Myocyte (in vitro differentiated cells): ENCODE results near the gene ESR2. TPM values are rescaled to one million over a fixed set of nuclear protein-coding genes. Genes with fewer than 3 reads are reported as not detected.
"Not testable (repeated sequence)": the region's sequence is repeated elsewhere in the genome, so short reads cannot be mapped to it uniquely, and the experiment has no call there.

Experiments
- DNase-seq: peaks from one replicate; pipeline ENCODE4 v3.0.0-alpha.2; 2012; ENCODE audit warnings: low read depth
- polyA plus RNA-seq: library from polyadenylated mRNA; unstranded; fragments of >200 nt; gene quantifications from one replicate; pipeline ENCODE4 v1.2.1, GENCODE V29; 2012; ENCODE audit warnings: missing spikeins
- total RNA-seq: library from RNA; depleted of rRNA; stranded (reverse); fragments of >200 nt; gene quantifications from 2 replicates; pipeline ENCODE4 v1.2.3, GENCODE V29; 2014

Gene ESR2
- total RNA-seq = 0.16 and 0.43 TPM in 2 replicates
- 0.01 TPM for polyA plus RNA-seq

DNA sequence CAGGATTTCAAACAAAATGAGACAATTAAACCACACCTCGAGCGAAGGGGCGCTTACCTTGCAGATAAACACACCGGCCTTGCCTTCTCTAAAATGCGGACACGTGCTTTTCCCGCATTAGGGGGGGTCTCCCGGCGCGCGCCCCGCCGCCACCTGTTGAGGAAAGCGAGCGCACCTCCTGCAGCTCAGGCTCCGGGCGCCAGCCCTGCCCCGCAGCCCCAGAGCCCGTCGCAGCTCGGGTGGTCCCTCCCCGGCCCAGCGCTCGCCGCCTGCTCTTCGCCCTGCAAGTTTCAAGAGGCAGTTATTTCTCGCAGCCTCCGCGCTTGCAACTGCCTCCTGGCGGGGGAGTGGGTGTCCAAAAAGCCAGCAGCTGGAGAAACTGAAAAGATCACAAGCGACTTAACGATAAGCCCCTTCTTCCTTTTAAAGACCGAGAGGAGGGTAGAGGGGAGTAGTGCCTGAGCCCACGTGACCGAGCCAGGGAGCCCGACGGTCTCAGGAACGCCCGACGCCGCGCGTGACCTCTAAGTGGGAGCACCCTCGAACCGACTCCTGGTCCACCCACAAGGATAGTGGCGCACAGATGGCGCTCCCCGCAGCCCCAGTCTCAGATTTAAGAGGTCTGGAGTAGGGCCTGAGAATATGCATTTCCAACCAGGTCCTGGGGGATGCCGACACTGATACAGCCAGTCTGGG is at the start of gene ESR2:
ESR2 (minus strand) TSS at position 396 of the 696 bp plus-strand sequence. CDS start 11,386 bp downstream, outside the sequence.
- DNase-seq = peak; percentile 23

DNA sequence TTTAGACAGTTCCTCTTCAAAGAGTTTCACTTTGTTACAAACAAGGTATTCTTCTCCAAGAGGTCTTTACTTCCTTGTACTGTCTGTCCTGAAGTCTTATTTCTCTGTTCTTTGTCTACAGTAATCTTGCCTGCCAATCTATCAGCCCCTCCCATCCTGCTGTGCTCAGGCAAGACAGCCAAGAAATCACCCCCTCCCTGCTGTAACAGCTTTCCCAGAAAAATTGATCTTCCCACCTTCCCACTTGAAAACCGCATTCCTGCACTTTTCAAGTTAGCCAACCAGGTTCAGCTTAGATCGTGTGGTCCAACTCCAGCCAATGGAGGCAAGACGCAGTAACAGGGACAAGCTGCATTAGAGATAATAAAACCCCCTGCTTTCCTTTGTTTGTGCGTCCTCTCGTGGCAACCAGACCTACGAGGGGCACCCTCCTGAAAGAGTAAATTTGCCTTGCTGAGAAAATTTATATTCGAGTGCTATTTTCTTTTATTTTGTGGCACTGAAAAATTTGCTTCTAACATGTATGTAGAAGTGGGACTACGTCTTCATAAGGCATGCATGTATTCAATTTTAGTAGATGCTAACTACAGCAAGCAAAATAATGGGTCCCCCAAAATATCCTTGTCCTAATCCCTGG is 46.5 kb upstream of the ESR2 start:
- DNase-seq = no peak

DNA sequence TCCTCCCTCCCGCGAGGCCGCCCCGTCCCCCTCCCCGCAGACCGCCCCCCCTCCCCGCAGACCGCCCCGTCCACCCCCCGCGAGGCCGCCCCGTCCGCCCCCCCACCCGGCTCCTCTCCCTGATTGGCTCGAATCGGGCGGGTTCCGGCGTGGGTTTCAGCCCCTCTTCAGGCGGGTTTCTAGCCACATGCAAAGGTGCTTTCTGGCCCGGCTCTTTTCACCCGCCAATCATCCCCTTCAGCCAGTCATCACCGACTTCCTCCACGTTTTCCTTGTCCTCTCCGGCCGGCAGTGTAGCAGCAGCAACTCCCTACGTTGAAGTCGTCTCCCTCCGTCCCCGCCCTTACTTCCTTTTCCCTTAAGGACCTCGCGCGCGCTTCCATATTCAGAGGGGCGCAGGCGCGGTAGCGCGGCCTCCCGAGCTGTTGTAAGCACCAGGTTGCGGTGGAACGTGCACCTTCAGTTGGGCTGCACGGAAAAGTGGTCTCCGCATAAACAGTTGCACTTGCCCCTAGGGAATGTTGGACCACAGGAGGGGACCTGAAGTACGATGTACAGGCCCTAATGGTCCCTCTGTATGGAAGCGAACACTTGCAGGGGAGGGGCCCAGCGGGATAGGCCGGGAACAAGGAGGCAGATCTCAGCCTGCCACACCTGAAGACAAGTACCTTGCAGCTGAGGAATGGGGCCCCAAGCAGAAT is 44.6 kb upstream of the ESR2 start:
- DNase-seq = peak; percentile 97

DNA sequence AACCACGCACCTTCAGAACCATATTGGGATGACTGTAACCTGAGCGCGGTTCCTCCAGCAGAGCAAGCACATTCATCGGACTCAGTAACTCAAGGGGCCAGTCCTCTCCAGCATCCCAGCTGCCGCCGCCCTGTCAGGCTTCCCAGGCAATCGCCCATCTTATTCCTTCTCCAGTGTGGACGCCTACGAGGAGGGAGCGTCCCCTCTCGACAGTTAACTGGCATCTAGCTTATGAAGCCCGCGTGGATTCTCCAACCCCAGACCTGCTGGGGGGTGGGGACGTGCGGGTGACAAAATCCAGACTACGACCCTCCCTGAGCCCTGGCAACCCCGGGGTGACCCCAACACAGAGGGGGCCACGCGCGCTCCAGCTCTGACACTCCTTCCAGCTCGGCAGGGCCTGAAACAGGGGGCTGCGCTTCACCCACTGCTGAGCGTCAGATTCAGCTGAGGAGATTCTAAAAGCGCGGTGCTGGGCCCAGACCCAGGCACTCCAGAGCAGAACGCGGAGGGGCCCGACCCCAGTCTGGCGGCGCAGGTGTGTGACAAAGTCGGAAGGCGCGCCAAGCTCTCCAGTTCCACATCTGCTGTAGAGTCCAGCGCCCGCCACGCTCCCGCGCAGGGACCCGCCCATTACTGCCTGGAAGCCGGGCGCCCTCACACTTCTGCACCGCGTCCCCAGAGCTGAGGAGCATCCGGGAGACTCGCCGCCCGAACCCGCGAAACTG is 43.9 kb upstream of the ESR2 start:
- DNase-seq = peak; percentile 71

DNA sequence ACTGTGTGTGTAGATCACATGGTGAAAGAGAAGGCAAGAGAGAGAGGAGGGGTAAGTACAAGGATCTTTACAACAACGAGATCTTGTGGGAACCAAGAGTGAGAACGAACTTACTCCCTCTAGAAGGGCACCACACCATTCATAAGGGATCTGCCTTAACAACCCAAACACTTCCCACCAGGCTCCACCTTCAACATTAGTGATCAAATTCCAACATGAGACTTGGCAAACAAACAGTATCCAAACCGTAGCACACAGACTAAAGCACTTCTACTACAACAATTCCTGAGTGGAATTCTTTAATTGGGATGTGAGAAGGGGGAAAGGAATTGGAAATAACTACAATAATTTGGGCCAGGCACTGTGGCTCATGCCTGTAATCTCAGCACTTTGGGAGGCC is 35.0 kb upstream of the ESR2 start:
- no peak for DNase-seq

DNA sequence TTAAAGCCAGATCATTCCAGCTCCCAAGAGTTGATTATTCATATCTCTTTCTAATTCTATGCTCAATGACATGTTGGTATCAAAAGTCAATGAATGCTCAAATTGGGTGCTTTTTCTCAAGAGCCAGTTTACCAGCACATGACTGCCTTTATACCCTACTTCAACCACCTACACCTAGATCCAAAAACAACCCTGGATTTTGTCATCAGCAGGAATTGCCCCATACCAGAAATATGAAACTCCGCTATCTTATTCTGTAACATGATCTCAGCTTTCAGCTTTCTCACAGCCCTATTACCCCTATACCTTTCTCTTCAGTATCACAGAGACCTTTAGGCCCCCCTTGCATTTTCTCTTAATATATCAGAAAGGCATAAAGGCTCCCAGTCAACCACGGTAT is 32.3 kb upstream of the ESR2 start:
- no peak for DNase-seq

DNA sequence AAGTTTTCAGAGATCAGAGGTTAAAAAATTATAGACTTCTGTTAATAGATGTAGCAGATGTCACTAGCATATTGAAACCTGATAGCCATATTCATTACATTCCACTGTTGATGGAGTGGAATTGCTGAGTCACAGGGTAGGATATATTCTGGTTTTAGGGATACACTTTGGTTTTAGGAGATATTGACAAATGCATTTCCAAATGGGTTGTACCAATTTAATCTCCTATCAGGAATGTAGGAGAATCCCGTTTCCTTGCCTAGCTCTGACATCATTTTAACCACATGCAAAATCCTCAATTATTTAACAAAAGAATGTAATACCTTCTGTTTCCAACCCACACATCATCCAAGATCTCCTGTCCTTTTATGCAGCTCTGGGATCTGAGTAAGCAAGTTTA is 30.7 kb upstream of the ESR2 start:
- DNase-seq = peak; percentile 58

DNA sequence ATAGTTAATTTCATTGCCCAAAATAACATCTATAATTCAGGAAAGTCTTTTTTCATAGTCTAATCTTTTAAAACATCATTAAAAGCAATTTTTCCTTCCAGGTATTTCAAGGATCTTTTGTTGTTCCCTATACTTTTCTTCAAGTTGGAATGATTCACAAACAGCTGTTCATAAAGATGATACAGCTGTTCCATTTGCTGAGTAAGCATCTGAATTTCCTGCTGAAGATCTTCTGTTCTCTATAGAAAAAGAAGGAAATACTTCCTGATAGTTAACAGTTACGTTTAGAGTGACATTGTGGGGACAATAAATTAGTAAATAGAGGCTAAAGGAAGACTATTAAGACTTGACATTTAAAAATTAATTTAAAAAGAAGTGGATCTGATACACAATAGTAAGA is 30.3 kb upstream of the ESR2 start:
- peak; percentile 42 for DNase-seq

DNA sequence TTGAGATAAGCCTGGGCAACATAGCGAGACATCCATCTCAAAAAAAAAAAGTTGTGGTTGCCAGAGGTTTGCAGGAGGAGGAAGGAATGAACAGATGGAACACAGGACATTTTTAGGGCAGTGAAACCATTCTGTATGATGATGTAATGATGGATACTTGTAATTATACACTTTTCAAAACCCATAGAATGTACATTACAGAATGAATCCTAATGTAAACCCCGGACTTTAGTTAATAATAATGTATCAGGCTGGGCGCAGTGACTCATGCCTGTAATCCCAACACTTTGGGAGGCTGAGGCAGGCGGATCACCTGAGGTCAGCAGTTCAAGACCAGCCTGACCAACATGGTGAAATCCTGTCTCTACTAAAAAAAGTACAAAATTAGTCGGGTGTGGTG is 26.2 kb upstream of the ESR2 start:
- not testable (repeated sequence) for DNase-seq

DNA sequence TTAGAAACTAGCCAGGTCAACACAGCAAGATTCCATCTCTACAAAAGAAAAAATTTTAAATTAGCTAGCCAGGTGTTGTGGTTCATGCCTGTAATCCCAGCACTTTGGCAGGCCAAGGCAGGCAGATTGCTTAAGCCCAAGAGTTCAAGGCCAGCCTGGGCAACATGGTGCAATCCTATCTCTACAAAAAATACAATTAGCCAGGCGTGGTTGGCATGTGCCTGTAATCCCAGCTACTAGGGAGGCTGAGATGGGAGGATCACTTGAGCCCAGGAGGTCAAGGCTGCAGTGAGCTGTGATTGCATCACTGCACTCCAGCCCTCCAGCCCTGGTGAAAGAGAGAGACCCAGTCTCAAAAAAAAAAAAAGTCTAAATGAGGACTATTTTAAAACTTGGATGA is 24.5 kb upstream of the ESR2 start:
- DNase-seq = not testable (repeated sequence)

DNA sequence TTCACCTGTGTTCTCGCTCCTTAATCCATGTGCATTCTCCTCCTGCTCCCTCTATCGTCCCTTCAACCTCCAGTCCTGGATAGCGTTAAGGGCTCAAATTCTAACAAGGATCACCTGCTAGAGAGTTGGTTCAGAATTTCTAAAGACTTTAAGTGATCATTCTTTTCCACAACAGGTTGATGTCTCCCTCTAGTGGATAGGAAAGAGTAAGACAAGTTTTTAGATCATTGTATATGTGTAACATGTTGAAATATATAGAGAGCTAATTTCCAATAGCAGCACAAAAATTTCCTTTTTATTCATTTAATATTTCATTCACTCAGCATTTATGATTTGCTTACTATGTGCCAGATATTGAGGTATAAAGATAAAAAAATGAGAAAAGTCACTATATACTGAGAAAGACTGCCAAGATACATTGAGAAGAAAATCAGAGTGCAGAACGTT is 9.3 kb upstream of the ESR2 start:
- DNase-seq = peak; percentile 68

DNA sequence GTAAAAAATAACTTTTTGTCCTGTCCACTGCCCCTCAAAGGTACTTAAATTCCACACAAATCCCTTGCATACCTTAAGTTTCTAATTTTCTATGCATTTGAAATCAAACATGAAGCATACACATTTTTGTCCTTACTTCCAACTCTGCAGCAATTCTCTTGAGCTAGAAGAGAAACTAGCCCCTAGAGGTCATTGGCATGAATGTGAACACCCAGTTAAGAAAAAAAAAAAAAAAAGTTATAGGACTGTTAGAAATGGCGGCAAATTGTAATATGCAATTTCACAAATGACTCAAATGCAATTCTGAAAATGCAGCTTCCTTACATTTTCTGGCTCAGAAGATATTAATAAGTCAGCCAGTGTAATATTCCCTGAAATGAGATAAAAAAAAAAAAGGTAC is 4.6 kb upstream of the ESR2 start:
- no peak for DNase-seq

DNA sequence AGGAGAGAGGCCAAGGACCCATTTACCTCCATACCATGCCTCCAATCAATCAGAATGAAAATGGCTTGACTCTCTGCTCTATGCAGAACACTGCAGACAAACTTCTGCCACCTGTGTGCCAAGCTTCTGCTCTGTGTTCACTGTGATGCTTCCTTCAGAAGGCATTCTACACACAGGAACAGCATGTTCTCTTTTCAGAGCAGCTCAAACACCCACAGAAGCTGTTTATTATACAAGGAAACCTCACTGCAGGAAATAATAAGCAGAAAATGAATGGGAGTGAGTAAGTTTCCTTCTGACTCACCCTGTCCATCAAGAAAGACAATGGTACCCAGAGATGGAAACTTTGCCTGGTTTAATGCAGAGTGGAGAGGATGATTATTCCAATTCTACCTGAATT is 2.4 kb upstream of the ESR2 start:
- no peak for DNase-seq

DNA sequence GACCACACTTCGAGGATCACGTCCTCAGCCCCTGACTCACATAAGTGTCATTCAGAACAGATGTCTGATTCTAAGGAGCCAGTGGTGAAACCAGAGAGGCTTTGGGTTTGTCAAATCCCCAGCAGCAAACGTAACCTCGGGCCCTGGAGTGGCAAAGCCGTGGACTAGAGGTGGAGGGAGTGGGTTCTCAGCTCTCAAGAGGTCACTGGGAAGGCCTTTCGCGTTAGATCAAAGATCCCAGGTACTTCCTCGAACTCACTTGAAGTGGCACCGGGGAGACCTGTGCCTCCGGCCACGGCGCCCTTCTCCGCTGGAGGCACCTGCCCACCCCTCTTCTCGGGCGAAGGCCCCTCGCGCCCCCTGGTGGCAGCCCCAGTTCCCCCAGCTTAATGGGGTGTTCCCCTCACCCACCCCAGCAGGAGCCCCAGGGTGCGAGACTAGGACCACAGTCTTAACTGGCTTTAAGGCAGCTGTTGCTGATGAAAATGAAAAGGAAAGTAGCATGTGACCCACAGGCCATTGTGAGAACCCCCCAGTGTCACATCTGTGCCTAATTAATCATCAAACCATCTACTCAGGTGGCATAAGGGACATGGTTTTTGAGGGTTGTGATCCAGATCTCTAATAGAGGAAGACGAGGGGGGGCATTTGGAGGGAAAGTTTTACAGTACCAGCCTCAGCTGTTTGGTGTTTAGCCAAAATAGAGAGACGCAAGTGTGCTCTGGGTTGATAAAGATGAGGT is 672 bp upstream of the ESR2 start:
- DNase-seq = peak; percentile 67

DNA sequence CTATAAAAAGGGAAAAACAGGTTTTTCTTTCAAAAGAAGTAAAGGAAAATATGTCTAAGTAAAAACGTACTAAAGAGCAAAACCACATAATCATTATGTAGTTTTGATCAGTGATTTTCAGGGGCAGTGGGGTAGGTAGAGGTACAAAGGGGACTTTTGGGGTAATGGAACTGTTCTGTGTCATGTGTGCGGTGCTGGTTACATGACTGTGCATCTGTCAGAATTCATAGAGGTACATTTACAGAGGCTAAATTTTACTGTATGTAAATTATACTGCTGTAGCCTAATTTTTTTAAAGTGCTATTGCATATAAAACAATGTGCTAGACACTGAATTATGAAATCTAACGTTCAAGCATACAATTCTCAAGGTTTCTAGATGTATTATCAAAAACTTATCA is 2.0 kb downstream of the ESR2 start:
- DNase-seq = no peak

DNA sequence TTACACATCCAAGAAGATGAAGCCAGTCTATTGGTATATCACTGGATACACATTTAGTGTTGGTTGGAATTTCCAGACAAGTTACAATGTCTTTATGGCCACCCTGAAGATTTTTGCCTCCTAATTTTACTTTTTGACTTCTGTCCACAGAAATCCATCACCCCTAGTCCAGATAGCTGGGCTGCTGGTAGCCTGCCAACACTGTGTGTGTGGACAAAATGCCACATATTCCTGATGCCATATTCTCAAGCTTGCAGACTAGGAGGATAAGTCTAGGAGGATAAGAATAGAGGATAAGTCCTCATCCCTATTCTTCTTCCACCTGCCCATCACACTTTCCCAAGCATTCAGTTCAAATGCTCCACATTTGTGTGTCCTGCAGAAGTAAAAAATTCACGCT is 4.6 kb downstream of the ESR2 start:
- DNase-seq = peak; percentile 14

DNA sequence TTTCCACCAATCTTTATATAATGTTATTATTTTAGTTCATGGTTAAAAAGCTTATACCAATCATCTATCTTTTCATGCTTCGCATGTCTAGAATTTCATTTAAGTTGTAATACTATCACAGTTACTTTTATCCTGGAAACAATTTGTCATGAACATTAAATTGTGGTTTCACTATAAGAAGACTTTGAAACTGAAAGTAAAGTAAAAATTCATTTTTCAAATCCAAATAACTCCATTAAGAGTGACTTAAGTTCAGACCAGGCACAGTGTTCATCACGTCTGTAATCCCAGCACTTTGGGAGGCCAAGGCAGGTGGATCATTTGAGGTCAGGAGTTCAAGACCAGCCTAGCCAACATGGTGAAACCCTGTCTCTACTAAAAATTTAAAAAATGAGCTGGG is 12.4 kb downstream of the ESR2 start:
- DNase-seq = no peak

DNA sequence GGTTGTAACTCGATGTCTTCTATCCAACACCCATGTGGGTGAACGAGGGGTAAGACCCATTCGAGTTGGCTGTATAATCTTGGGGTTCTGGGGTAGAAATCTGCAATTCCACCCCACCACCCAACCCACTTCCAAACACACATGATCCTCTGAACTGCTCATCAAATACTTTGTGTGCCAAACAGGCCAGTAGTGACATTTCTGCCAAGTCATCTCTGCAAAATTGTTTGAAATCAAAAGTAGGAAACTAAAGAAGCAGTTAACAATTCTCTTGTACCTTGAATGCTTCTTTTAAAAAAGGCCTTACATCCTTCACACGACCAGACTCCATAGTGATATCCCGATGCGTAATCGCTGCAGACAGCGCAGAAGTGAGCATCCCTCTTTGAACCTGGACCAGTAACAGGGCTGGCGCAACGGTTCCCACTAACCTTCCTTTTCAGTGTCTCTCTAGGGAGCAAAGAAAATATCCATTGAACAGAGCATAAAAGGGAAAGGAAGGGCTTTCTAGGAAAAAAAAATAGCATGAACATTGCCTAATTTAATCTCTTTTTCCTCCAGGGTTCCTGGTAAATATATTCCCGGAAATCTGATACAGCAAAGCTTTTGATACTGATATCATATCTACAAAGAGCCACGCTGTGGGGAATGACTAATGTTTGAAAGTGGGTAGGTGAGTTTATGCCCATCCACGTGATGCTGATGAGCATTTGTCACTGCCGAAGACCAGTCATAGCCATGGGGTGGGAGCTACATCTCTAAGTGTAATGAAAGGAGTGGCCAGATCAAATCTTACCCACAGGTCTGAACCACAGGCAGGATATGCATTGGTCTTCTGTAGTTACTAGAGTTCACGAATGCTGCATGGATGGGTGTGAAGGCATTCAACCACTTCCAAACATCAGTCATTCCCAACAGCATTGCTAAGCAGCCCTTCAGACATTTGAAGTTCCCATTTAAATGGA is 14.2 kb downstream of the ESR2 start:
- DNase-seq = peak; percentile 39

DNA sequence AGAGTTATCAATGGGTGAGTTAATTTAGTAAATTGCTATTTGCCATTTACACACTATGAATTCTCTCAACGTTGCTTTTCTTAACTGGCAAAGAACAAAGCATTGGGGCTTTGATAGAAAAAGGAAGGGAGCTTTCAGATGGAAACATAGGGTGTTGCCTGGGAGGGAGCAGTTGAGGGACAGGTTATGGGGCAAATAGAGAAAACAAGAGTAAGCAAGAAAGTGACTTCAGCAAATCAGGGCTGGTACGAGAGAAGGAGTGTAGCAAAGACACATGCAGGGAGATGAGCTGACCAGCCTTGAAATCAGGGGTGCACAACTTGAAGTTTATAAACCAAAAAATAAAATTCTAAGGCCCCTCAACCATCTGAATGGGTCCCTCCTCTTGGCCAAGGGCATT is 15.7 kb downstream of the ESR2 start:
- no peak for DNase-seq

DNA sequence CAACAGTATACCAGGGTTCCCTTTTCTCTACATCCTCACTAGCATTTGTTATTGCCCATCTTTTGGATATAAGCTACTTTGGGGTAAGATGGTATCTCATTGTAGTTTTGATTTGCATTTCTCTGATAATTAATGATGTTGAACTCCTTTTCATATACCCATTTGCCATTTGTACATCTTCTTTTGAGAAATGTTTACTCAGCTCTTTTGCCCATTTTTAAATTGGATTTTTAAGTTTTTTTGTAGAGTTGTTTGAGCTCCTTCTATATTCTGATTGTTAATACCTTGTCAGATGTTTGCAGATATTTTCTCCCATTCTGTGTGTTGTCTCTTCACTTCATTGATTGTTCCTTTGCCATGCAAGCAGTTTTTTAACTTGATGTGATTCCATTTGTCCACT is 22.2 kb downstream of the ESR2 start:
- DNase-seq = no peak
